ENCODE data around the gene ARG2. TPM values are rescaled to one million over a fixed set of nuclear protein-coding genes. Genes with fewer than 3 reads are reported as not detected.

ARG2 gene
- total RNA-seq, 2 experiments from 2014 or later = 3.7 to 3.9 TPM

- Histone ChIP-seq H3K9me3 (ENCODE audit: control insufficient read depth in 1 of 2, insufficient read depth in 1 of 2, low read length in 2 of 2) (no peaks in the 10 kb centered on the region), H3K4me3 (ENCODE audit: low read length) (peak within 1 kb of the TSS; percentile 87), H3K4me1 (ENCODE audit: insufficient read depth, low read length) (peaks cover 14% of the 10 kb centered on the region), H3K27me3 (ENCODE audit: control insufficient read depth in 1 of 2, insufficient read depth in 2 of 2, low read length in 2 of 2) (no peaks in the 10 kb centered on the region), H3K27ac (ENCODE audit: low read depth in 1 of 2, low read length in 2 of 2) (peak within 1 kb of the TSS; percentile 44 to 64), H3K36me3 (ENCODE audit: insufficient read depth, low read length) (peaks cover 20% of the 10 kb centered on the region)
- CTCF ChIA-PET = interaction anchor here (0.6 to 5.3 kb wide), 5 partner anchors 9 to 1096 kb away, joined by 6 to 20 read pairs (median 9); partner anchors contain the start of genes PIGH and VTI1B
- ATAC-seq (ENCODE audit: poor library complexity) (peak; percentile 96), DNase-seq (peak; percentile 63 to 94 (median 76))
- Mint-ChIP-seq H3K9me3 (no peaks in the 10 kb centered on the region), H3K4me3 (peak within 1 kb of the TSS; percentile 88), H3K27ac (peak within 1 kb of the TSS; percentile 74), H3K27me3 (no peaks in the 10 kb centered on the region), H3K4me1 (ENCODE audit: low read depth) (peaks cover 27% of the 10 kb centered on the region), H3K36me3 (ENCODE audit: low read depth) (peaks cover 22% of the 10 kb centered on the region)
- POLR2A ChIA-PET = interaction anchor here (0.6 to 5.1 kb wide), 13 partner anchors 9 to 336 kb away, joined by 3 to 42 read pairs (median 4); partner anchors contain the start of genes ARG2, ATP6V1D, EIF2S1 and PIGH
- no peak for TF ChIP-seq CTCF (IDR thresholded peaks at IDR 0.05)
- intact Hi-C loops (cut with DNase I, micrococcal nuclease) = loop anchor here (1.0 to 10.0 kb wide), 8 partner anchors 21 to 1191 kb away; partner anchors contain the start of genes PIGH (in 2 of the 2), VTI1B (in 2 of the 2), ARG2 (in 1 of the 2) and EIF2S1 (in 1 of the 2)
These were observed 75.8 kb downstream of the ARG2 start, which contains the start of gene RDH11 for GRCh38 chr14:67695394-67695949. Gene RDH11 (minus strand): TSS chr14:67695764. CDS start chr14:67695703, 61 bp downstream.

GRCh38 chr14:67697006-67697405, 77.3 kb downstream of the ARG2 start:
- peaks cover 6% of the 10 kb centered on the region for H3K36me3 Mint-ChIP-seq (ENCODE audit: low read depth)
- H3K27ac ChIP-seq (ENCODE audit: low read depth in 1 of 2, low read length in 2 of 2) = no peak overlapping the region
- no peak for TF ChIP-seq CTCF (IDR thresholded peaks at IDR 0.05)
- H3K4me1 ChIP-seq (ENCODE audit: insufficient read depth, low read length) = peaks cover 14% of the 10 kb centered on the region
- ATAC-seq (ENCODE audit: poor library complexity) (no peak), DNase-seq (no peak)
- no peaks in the 10 kb centered on the region for H3K9me3 Mint-ChIP-seq
- no peaks in the 10 kb centered on the region for H3K27me3 Mint-ChIP-seq
- ChIA-PET POLR2A (interaction anchor here (1.0 kb wide), 1 partner anchor 78 kb away, joined by 3 read pairs; no protein-coding TSS in a partner anchor), CTCF (interaction anchor here (3.6 kb wide), 1 partner anchor 22 kb away, joined by 19 read pairs; the partner anchor contains the start of gene VTI1B)
- no peaks in the 10 kb centered on the region for H3K27me3 ChIP-seq (ENCODE audit: control insufficient read depth in 1 of 2, insufficient read depth in 2 of 2, low read length in 2 of 2)
- H3K4me3 ChIP-seq (ENCODE audit: low read length) = no peak overlapping the region
- no peaks in the 10 kb centered on the region for H3K9me3 ChIP-seq (ENCODE audit: control insufficient read depth in 1 of 2, insufficient read depth in 1 of 2, low read length in 2 of 2)
- no peak overlapping the region for H3K27ac Mint-ChIP-seq
- peaks cover 5% of the 10 kb centered on the region for H3K36me3 ChIP-seq (ENCODE audit: insufficient read depth, low read length)
- no peak overlapping the region for H3K4me3 Mint-ChIP-seq
- peaks cover 18% of the 10 kb centered on the region for H3K4me1 Mint-ChIP-seq (ENCODE audit: low read depth)
- intact Hi-C loops (cut with DNase I, micrococcal nuclease) = loop anchor here (2.0 to 10.0 kb wide), 5 partner anchors 78 to 1192 kb away; partner anchors contain the start of genes ARG2 (in 1 of the 2), EIF2S1 (in 1 of the 2), GPHN (in 1 of the 2) and PIGH (in 1 of the 2)

GRCh38 chr14:67698179-67698578, 78.5 kb downstream of the ARG2 start:
- no peaks in the 10 kb centered on the region for H3K36me3 Mint-ChIP-seq (ENCODE audit: low read depth)
- Histone ChIP-seq H3K36me3 (ENCODE audit: insufficient read depth, low read length) (no peaks in the 10 kb centered on the region), H3K27me3 (ENCODE audit: control insufficient read depth in 1 of 2, insufficient read depth in 2 of 2, low read length in 2 of 2) (no peaks in the 10 kb centered on the region), H3K4me3 (ENCODE audit: low read length) (no peak overlapping the region), H3K4me1 (ENCODE audit: insufficient read depth, low read length) (peaks cover 14% of the 10 kb centered on the region), H3K27ac (ENCODE audit: low read depth in 1 of 2, low read length in 2 of 2) (no peak overlapping the region), H3K9me3 (ENCODE audit: control insufficient read depth in 1 of 2, insufficient read depth in 1 of 2, low read length in 2 of 2) (no peaks in the 10 kb centered on the region)
- H3K27ac Mint-ChIP-seq = no peak overlapping the region
- ChIA-PET CTCF (interaction anchor here (1.1 kb wide), 1 partner anchor 98 kb away, joined by 3 read pairs; the partner anchor contains the start of gene PIGH), POLR2A (interaction anchor here (1.0 kb wide), 1 partner anchor 79 kb away, joined by 3 read pairs; no protein-coding TSS in a partner anchor)
- DNase-seq (no peak), ATAC-seq (ENCODE audit: poor library complexity) (no peak)
- intact Hi-C loops (cut with DNase I, micrococcal nuclease) = loop anchor here (5.0 to 10.0 kb wide), 4 partner anchors 96 to 1193 kb away; partner anchors contain the start of genes EIF2S1 (in 1 of the 2), GPHN (in 1 of the 2), PIGH (in 1 of the 2) and RAD51B (in 1 of the 2)
- peaks cover 13% of the 10 kb centered on the region for H3K4me1 Mint-ChIP-seq (ENCODE audit: low read depth)
- H3K4me3 Mint-ChIP-seq = no peak overlapping the region
- H3K27me3 Mint-ChIP-seq = no peaks in the 10 kb centered on the region
- H3K9me3 Mint-ChIP-seq = no peaks in the 10 kb centered on the region
- no peak for TF ChIP-seq CTCF (IDR thresholded peaks at IDR 0.05)

Other genes with a start within 250 kb of the ARG2 start
- 1 to 10 TPM; 1.3 to 1.4 TPM for gene PLEK2, start 207.8 kb upstream of the ARG2 start, total RNA-seq
- 1 to 10 TPM; 7.1 to 9.1 TPM for gene TMEM229B, start 131.2 kb upstream of the ARG2 start, total RNA-seq
- gene PLEKHH1, start 86.6 kb upstream of the ARG2 start, total RNA-seq = under 1 TPM; 0.16 to 0.53 TPM
- 10 to 100 TPM; 66.0 to 69.7 TPM for gene PIGH, start 19.7 kb upstream of the ARG2 start, total RNA-seq
- gene VTI1B, start 54.7 kb downstream of the ARG2 start, total RNA-seq = 10 to 100 TPM; 24.4 to 27.0 TPM
- 10 to 100 TPM; 13.6 to 14.2 TPM for gene RDH11, start 75.8 kb downstream of the ARG2 start, total RNA-seq
- gene RDH12, start 82.0 kb downstream of the ARG2 start, total RNA-seq = not detected
- gene ZFYVE26, start 196.7 kb downstream of the ARG2 start, total RNA-seq = 10 to 100 TPM; 20.5 to 23.2 TPM
- gene RAD51B, start 199.9 kb downstream of the ARG2 start, total RNA-seq = 10 to 100 TPM; 18.4 to 20.0 TPM

All from CD4-positive, alpha-beta T cell (primary cell).